ENCODE results near the gene PLEKHD1. TPM values are rescaled to one million over a fixed set of nuclear protein-coding genes. Genes with fewer than 3 reads are reported as not detected.

PLEKHD1 gene
- total RNA-seq, 1 experiment from 2014 or later, result 1.0 TPM

- no peak for DNase-seq (ENCODE audit: low spot score)
- peaks cover 56% of the 10 kb centered on the region for H3K27me3 Mint-ChIP-seq (ENCODE audit: low read depth)
- ChIA-PET CTCF (interaction anchor here (1.3 to 2.1 kb wide), 5 partner anchors 10 to 138 kb away, joined by 5 to 27 read pairs (median 6); no protein-coding TSS in a partner anchor), POLR2A (no interaction called here)
- H3K9me3 Mint-ChIP-seq, result no peaks in the 10 kb centered on the region
- no peaks in the 10 kb centered on the region for H3K36me3 Mint-ChIP-seq
- ATAC-seq, result no peak
- peaks cover 17% of the 10 kb centered on the region for H3K4me1 Mint-ChIP-seq
- H3K27ac Mint-ChIP-seq, result no peak overlapping the region
- peak overlapping the region; percentile 63 for H3K4me3 Mint-ChIP-seq
- no peak for TF ChIP-seq USF2 (CRISPR knock-in tag; IDR thresholded peaks at IDR 0.05)
- TF ChIP-seq RELA (CRISPR knock-in tag; IDR thresholded peaks at IDR 0.05; ENCODE audit: borderline replicate concordance), result no peak
- TF ChIP-seq CTCF (IDR thresholded peaks at IDR 0.05), result no peak
- TF ChIP-seq SMAD3 (CRISPR knock-in tag; IDR thresholded peaks at IDR 0.05; ENCODE audit: borderline replicate concordance), result no peak
- no peak for TF ChIP-seq ZNF671 (CRISPR knock-in tag; IDR thresholded peaks at IDR 0.05)
- no peak for TF ChIP-seq PRRX2 (CRISPR knock-in tag; IDR thresholded peaks at IDR 0.05)
- no peak for TF ChIP-seq TEAD1 (CRISPR knock-in tag; IDR thresholded peaks at IDR 0.05)
- TF ChIP-seq CREM (CRISPR knock-in tag; IDR thresholded peaks at IDR 0.05), result no peak
- TF ChIP-seq ARID4B (CRISPR knock-in tag; IDR thresholded peaks at IDR 0.05; ENCODE audit: borderline replicate concordance), result no peak
- no peak for TF ChIP-seq ZNF532 (CRISPR knock-in tag; IDR thresholded peaks at IDR 0.05; ENCODE audit: borderline replicate concordance)
- TF ChIP-seq KAT7 (CRISPR knock-in tag; IDR thresholded peaks at IDR 0.05; ENCODE audit: borderline replicate concordance), result no peak
- TF ChIP-seq AFF4 (CRISPR knock-in tag; IDR thresholded peaks at IDR 0.05; ENCODE audit: borderline replicate concordance), result no peak
- TF ChIP-seq TCF7 (CRISPR knock-in tag; IDR thresholded peaks at IDR 0.05; ENCODE audit: low read depth), result no peak
- TF ChIP-seq AR (CRISPR knock-in tag; IDR thresholded peaks at IDR 0.05), result no peak
- TF ChIP-seq USF1 (CRISPR knock-in tag; IDR thresholded peaks at IDR 0.05), result no peak
- TF ChIP-seq CREB1 (CRISPR knock-in tag; IDR thresholded peaks at IDR 0.05), result no peak
- TF ChIP-seq GTF2I (CRISPR knock-in tag; conservative IDR thresholded peaks at IDR 0.05), result no peak
- TF ChIP-seq OVOL2 (CRISPR knock-in tag; IDR thresholded peaks at IDR 0.05; ENCODE audit: borderline replicate concordance), result no peak
- TF ChIP-seq IRF2 (CRISPR knock-in tag; IDR thresholded peaks at IDR 0.05; ENCODE audit: borderline replicate concordance, low read depth), result no peak
These were observed 760 bp downstream of the PLEKHD1 start for GRCh38 chr14:69485315-69485660.
